HFF-Myc (cell line): ENCODE measurements around the gene TMEM256.

Source experiments
- DNase-seq: peaks from one replicate; pipeline ENCODE4 v3.0.0-alpha.2; 2011; ENCODE audit warnings: low read depth; ENCODE audit errors: extremely low read depth
- H3K4me3 ChIP-seq: replicated peaks from 2 replicates; pipeline ENCODE4 v1.5.1; 2011; ENCODE audit warnings: low read depth, mild to moderate bottlenecking, control low read depth, low read length
- TF ChIP-seq, protein P1 (sequence below): IDR thresholded peaks from 2 replicates; pipeline ENCODE4 v1.5.1; 2012; ENCODE audit warnings: mild to moderate bottlenecking, low read depth, low read length, control low read depth; ENCODE audit errors: missing control alignments

Gene TMEM256

DNA sequence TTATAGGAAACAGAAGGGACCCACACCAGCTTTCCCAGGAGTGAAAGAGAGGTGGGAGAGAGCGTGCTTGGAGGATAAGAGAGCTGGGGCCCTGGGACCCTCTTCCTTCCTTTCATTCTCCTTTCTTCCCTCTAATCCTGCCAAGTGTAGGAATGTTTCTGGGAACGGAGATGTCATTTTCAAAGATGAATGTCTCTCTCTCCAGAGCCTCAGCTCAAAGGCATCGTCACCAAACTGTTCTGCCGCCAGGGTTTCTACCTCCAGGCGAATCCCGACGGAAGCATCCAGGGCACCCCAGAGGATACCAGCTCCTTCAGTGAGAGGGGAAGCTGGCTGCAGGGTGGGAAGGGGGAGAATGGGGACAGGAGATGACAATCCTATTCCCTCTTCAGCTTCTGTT, 37.4 kb upstream of the TMEM256 start:
- DNase-seq, result no peak
- TF ChIP-seq, protein P1, sequence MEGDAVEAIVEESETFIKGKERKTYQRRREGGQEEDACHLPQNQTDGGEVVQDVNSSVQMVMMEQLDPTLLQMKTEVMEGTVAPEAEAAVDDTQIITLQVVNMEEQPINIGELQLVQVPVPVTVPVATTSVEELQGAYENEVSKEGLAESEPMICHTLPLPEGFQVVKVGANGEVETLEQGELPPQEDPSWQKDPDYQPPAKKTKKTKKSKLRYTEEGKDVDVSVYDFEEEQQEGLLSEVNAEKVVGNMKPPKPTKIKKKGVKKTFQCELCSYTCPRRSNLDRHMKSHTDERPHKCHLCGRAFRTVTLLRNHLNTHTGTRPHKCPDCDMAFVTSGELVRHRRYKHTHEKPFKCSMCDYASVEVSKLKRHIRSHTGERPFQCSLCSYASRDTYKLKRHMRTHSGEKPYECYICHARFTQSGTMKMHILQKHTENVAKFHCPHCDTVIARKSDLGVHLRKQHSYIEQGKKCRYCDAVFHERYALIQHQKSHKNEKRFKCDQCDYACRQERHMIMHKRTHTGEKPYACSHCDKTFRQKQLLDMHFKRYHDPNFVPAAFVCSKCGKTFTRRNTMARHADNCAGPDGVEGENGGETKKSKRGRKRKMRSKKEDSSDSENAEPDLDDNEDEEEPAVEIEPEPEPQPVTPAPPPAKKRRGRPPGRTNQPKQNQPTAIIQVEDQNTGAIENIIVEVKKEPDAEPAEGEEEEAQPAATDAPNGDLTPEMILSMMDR, result no peak
- no peak overlapping the region for H3K4me3 ChIP-seq

DNA sequence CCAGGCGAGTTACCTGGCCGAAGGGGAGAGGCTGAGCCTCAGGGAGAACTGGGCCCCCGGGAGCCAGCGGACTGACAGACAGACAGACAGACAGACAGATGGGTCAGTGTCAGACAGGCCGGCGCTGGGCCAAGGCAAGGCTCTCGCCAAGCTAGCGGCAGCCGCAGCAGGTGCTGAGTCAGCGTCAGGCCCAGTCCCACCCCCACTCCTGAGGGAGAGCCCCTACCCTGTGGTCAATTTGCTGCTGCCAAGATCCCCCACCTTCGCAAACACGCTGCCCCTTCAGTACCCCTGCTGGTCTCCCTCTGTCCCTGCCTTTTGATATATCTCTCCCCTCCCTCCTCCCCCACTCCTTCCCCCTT, 36.9 kb upstream of the TMEM256 start:
- DNase-seq, result no peak
- TF ChIP-seq, protein P1, result no peak
- H3K4me3 ChIP-seq, result no peak overlapping the region; the same call in 1 of the 2 replicates

DNA sequence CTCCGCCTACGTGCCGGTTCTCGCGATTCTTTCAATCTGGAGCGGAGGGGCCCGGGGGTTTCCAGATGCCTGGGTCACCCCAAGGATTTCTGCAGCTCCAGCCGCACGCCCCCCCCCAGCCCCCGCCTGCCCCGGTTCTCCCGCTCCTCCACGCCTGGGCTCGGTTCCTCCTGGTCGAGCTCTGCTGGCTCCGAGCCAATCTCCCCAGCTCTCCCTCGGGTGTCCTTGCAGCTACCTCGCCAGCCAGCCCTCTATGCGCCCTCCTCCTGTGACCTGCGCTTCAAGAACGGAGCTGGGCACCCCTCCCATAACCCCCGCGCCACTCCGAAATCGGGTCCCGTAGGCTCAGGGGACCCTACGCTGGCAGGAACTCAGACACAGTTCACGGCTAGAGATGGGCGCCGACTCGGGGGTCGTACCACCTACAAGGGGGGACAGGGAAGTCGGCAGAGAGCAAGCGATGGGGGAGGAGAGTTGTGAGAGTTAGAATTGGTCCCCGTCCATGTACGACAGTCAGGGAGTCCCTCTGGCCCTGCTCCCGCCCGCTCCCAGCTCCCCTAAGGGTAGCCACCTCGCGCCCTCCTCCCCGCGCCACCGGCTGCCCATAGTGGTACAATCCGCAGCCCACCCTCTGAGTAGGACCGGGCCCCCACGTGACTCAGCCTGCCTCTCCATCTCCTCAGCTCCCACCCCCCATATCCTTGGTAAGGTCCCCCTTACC, 36.4 kb upstream of the TMEM256 start:
- peak overlapping the region; percentile 31 for H3K4me3 ChIP-seq
- no peak for DNase-seq
- TF ChIP-seq, protein P1, result no peak

DNA sequence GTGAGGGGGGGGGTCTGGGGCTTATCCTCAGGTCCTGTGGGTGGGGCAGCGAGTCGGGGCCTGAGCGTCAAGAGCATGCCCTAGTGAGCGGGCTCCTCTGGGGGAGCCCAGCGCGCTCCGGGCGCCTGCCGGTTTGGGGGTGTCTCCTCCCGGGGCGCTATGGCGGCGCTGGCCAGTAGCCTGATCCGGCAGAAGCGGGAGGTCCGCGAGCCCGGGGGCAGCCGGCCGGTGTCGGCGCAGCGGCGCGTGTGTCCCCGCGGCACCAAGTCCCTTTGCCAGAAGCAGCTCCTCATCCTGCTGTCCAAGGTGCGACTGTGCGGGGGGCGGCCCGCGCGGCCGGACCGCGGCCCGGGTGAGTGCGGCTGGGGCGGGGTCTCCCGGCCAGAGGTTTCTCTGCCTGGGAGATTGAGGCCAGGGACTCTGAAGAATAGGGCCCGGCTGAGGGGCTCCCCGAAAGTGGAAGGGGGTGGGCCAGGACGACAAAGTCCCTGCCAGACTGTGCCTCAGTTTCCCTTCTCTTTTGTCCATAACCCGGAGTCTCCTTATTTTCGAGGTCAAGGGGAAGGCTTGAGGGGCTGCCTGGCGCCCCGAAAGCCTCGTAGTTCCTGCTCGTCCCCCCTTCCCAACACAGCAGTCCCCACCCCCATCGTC, 35.7 kb upstream of the TMEM256 start, which contains the start of gene FGF11:
TSS of gene FGF11 (plus strand) at position 51 of the 651 bp plus-strand sequence. CDS start at position 160, 109 bp downstream.
- TF ChIP-seq, protein P1, result no peak
- H3K4me3 ChIP-seq, result peak within 1 kb of the TSS; percentile 31
- no peak for DNase-seq

DNA sequence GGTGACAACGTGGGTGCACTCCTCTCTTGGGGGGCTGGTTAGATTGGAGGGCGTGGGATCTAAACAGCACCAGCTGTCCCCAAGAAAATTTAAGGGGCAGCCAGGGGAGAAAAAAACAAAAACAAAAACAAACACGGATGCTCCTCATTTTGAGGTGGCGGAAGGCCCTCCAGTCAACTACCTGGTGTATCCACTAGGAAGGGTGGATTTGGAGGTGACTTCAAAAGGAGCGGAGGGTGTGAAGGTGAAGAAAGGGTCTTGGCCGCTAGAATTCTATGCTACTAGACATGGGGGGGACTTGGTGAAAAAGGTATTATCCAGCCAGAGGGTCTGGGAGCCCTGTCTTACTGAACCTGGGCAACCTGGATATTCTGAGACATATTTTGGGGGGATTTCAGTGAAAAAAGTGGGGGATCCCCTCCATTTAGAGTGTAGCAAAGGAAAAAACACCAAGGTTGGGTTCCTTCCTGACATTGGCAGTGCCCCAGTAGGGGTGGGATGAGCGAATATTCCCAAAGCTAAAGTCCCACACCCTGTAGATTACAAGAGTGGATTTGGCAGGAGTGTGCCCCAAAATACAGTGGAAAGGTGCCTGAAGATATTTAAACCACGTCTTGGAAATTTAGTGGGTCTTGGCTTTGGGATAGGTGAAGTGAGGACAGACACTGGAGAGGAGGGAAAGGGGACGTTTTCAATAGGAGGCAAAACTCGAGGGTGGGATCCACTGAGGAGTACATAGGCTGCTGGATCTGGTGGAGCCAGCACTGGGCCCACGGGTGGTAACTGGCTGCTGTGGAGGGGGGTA, 35.0 kb upstream of the TMEM256 start:
- DNase-seq, result no peak
- TF ChIP-seq, protein P1, result no peak
- H3K4me3 ChIP-seq, result no peak overlapping the region

DNA sequence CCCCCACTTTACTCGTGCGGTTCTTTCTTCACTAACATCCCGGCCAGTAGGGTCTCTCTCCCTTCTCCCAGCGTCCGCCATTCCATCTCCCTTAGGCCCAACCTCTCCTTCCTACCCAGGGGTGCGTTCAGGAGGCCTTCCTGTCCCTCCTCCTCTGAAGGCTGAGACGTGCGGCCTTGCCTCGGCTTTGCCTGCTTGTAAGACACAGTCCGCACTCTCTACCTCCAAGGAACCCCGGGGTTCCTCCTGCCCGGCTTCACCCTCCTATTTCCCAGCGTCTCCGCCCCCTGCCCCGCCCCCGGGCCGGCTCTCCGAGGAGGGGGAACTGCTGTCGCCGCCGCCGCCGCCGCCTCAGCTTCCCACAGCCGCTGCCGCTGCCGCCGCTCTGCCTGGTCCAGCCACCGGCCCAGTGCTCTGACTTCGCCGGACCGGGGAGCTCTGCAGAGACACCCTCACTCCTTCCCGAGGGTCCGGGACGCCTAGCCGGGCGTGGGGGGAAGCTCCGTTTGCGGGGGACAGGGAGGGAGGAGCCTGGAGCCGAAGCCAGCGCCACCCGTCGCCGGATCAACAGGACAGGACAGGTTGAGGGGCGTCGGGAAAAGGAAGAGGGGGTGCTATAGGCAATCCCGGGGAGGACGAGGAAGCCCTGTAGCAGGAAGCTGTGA, 34.2 kb upstream of the TMEM256 start:
- no peak for DNase-seq
- no peak overlapping the region for H3K4me3 ChIP-seq
- TF ChIP-seq, protein P1, result no peak
